Left ventricle myocardium inferior (tissue), 1 donor: Measurements from ENCODE around the gene KLF6. TPM values are rescaled to one million over a fixed set of nuclear protein-coding genes. Genes with fewer than 3 reads are reported as not detected.

Experiments used
- DNase-seq: peaks from one replicate; pipeline ENCODE4 v3.0.0-alpha.2; 2020
- H3K27ac ChIP-seq: fragments of 200-600 bp; replicated peaks from 2 replicates; pipeline ENCODE4 v1.8.0; 2021
- H3K27me3 ChIP-seq: fragments of 200-600 bp; 2 replicates; pipeline ENCODE4 v1.8.0; 2021; ENCODE audit warnings: low read depth
- H3K36me3 ChIP-seq: fragments of 200-600 bp; 2 replicates; pipeline ENCODE4 v1.8.0; 2021
- H3K4me1 ChIP-seq: fragments of 200-600 bp; 2 replicates; pipeline ENCODE4 v1.8.0; 2021
- H3K4me3 ChIP-seq: fragments of 200-600 bp; 2 replicates; pipeline ENCODE4 v1.8.0; 2021; ENCODE audit warnings: mild to moderate bottlenecking, moderate library complexity
- H3K9me3 ChIP-seq: fragments of 200-600 bp; replicated peaks from 2 replicates; pipeline ENCODE4 v1.8.0; 2021
- intact Hi-C: fragments of 100-400 bp; cut with micrococcal nuclease; formaldehyde crosslinking; loops from one replicate; pipeline ENCODE4 v1.11.0; 2022
- total RNA-seq: library from RNA; stranded (reverse); fragmentation: NEBNext Ultra II Directional; extraction: Animal tissue kit (Norgen Biotek cat#: 25700); gene quantifications from one replicate; pipeline ENCODE4 v1.2.1, GENCODE V29; 2021
- TF ChIP-seq, protein P1 (sequence below): fragments of 200-600 bp; IDR thresholded peaks from 2 replicates; pipeline ENCODE4 v1.8.0; 2021; ENCODE audit warnings: antibody characterized with exemption, mild to moderate bottlenecking, borderline replicate concordance
- donor health status: DM: no; HTN: yes; CAD: no; lungs with severe emphysema.

Gene KLF6
- total RNA-seq, 1 donor from 2014 or later: 43.8 TPM

DNA sequence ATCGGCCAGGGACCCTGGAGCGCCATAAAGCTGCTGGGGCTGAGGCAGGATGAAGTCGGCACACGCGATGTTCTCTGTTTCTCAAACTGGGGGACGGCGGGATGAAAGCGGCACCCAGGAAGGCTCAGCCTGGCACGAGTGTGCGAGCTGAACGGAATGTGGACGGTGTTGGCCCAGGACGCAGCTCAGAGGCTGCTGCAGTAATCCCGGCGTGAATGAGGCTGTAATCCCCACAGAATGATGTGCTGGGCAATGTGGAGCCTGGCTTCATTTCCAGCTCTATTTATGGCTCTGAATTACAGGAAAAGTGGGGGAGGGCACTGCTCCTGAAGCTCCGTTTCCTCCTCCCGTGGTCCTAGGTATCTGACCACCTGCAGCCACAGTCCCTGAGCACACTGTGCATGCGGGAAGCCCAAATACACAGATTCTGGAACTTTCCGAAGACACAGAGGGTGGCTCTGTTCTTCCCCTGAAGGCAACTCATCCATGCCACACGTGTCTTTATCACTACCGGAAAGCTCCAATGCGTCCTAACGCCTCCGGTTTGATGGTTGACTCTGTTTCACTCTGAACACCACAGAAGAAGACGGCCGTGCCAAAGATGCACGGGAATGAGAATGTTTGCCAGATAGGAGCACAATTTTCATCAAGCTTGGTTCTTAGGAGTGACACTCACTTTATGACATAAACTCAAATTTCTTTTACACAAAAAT lies 37.6 kb downstream of the KLF6 start:
- Histone ChIP-seq H3K27me3 (no peaks in the 10 kb centered on the region), H3K36me3 (no peaks in the 10 kb centered on the region), H3K4me1 (peaks cover 50% of the 10 kb centered on the region), H3K27ac (peak overlapping the region; percentile 86), H3K4me3 (peak overlapping the region; percentile 40), H3K9me3 (no peaks in the 10 kb centered on the region)
- DNase-seq: no peak
- TF ChIP-seq, protein P1, sequence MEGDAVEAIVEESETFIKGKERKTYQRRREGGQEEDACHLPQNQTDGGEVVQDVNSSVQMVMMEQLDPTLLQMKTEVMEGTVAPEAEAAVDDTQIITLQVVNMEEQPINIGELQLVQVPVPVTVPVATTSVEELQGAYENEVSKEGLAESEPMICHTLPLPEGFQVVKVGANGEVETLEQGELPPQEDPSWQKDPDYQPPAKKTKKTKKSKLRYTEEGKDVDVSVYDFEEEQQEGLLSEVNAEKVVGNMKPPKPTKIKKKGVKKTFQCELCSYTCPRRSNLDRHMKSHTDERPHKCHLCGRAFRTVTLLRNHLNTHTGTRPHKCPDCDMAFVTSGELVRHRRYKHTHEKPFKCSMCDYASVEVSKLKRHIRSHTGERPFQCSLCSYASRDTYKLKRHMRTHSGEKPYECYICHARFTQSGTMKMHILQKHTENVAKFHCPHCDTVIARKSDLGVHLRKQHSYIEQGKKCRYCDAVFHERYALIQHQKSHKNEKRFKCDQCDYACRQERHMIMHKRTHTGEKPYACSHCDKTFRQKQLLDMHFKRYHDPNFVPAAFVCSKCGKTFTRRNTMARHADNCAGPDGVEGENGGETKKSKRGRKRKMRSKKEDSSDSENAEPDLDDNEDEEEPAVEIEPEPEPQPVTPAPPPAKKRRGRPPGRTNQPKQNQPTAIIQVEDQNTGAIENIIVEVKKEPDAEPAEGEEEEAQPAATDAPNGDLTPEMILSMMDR: no peak
- intact Hi-C loops: no loop called here

DNA sequence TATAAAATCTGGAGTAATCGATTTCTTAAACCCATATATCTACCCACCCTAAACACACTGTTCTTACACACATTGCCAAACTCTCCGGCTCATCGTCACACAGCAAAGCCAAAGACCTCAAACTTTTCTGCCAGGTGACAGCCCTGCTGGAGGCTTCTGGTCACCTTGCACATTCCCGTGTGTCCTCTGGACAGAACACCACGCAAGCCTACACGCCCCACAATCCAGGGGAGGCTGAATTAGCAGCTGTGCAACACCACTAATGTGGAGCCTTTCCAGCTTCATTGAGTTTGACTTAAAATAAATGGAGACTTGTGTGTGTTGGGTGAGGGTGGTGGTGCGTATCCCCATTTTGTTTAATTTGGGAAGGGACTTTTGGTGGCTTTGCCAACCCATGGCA lies 38.4 kb downstream of the KLF6 start:
- DNase-seq: no peak
- intact Hi-C loops: no loop called here
- Histone ChIP-seq H3K4me1 (peaks cover 50% of the 10 kb centered on the region), H3K27ac (peak overlapping the region; percentile 86), H3K36me3 (no peaks in the 10 kb centered on the region), H3K27me3 (no peaks in the 10 kb centered on the region), H3K4me3 (no peak overlapping the region), H3K9me3 (no peaks in the 10 kb centered on the region)
- TF ChIP-seq, protein P1: no peak

DNA sequence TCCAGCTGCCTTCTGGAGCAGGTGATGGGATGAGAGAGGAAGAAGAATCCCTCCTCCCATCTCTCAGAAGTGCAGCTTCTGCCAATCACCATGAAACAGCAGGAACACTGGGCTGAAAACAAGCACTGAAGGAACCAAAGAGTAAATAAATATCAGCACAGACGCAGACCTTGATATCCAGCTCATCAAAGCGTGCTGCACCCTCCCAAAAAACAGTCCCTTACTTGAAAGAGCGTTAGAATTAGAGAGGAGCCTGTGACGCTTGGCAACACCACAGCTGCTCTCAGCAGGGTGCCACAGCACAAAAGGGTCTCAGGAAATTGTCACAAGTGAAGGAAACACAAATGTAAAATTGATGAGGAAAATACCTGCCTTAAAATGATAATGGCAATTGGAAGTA lies 39.5 kb downstream of the KLF6 start:
- no peak for DNase-seq
- no peak overlapping the region for H3K27ac ChIP-seq
- no peaks in the 10 kb centered on the region for H3K36me3 ChIP-seq
- H3K4me3 ChIP-seq: no peak overlapping the region
- no peaks in the 10 kb centered on the region for H3K27me3 ChIP-seq
- intact Hi-C loops: no loop called here
- TF ChIP-seq, protein P1: no peak
- no peaks in the 10 kb centered on the region for H3K9me3 ChIP-seq
- peaks cover 45% of the 10 kb centered on the region for H3K4me1 ChIP-seq

DNA sequence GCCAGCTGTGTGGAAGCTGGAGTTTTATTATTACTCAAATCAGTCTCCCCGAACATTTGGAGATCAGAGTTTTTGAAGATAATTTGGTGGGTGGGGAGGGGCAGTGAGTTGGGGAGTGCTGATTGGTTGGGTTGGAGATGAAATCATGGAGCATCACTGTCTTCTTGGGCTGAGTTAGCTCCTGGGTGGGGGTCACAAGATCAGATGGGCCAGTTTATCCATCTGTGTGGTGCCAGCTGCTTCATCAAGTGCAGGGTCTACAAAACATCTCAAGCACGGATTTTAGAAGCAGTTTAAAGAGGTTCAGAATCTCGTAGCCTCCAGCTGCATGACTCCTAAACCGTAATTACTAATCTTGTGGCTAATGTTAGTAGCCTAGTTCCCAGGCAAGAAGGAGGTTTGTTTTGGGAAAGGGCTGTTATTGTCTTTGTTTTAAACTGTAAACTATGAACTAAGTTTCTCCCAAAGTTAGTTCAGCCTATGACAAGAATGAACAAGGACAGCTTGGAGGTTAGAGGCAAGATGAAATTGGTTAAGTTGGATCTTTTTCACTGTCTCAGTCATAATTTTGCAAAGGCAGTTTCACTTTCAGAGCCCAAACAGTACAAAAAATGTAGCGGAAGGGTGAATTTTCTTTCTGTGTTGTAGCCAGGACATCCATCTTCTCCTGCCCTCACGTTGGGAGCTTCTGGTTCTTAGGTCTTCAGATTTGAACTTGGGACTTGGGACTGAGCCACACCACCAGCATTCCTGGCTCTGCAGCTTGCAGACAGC lies 43.1 kb downstream of the KLF6 start:
- TF ChIP-seq, protein P1: no peak
- H3K9me3 ChIP-seq: no peaks in the 10 kb centered on the region
- DNase-seq: no peak
- no peak overlapping the region for H3K27ac ChIP-seq
- intact Hi-C loops: no loop called here
- H3K4me1 ChIP-seq: peaks cover 8% of the 10 kb centered on the region
- no peak overlapping the region for H3K4me3 ChIP-seq
- H3K36me3 ChIP-seq: no peaks in the 10 kb centered on the region
- no peaks in the 10 kb centered on the region for H3K27me3 ChIP-seq

DNA sequence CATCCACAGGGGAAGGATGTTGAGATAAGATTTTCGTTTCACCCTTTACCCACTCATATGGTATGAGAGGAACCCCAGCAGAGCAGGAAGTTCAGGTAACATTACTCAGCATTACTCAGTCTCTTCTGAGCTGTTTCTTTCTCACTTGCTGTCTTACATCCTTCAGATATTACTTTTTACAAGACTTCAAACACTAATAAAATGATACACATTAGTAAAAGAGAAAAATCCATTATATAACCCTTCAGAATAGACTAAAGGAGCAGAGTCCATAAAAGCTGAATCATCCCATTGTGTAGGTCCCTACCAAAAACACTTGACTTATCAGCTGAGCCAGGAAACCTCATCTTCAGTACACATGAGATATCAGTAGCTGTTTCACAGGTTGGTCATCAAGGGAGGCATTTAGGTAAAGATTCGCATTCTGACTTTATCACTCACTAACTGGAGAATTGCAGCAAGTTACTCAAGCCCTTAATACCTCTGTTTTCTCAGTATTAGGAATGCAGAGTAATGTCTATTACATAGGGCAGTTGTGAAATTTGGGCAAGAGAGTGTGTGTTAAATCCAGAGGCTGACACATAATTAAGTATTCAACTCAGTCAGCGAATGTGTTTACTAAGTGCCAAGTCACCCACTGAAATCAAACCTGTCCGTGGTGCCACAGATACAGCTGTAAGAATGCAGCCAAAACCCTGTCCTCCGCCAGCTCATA lies 44.7 kb downstream of the KLF6 start:
- no peak for DNase-seq
- intact Hi-C loops: no loop called here
- no peak overlapping the region for H3K4me3 ChIP-seq
- H3K36me3 ChIP-seq: no peaks in the 10 kb centered on the region
- no peaks in the 10 kb centered on the region for H3K27me3 ChIP-seq
- H3K9me3 ChIP-seq: no peaks in the 10 kb centered on the region
- H3K4me1 ChIP-seq: no peaks in the 10 kb centered on the region
- no peak overlapping the region for H3K27ac ChIP-seq
- TF ChIP-seq, protein P1: no peak
